ENCODE results near the gene IL5. TPM values are rescaled to one million over a fixed set of nuclear protein-coding genes. Genes with fewer than 3 reads are reported as not detected.

Gene IL5
- total RNA-seq, 2 experiments from 2014 or later, result 2.6 to 3.3 TPM

GRCh38 chr5:132496191-132496630, 47.1 kb downstream of the IL5 start:
- Mint-ChIP-seq H3K9me3 (no peaks in the 10 kb centered on the region), H3K27me3 (no peaks in the 10 kb centered on the region), H3K4me1 (peaks cover 80% of the 10 kb centered on the region), H3K4me3 (peak overlapping the region; percentile 96), H3K36me3 (ENCODE audit: low read depth) (peaks cover 5% of the 10 kb centered on the region), H3K27ac (peak overlapping the region; percentile 91)
- ChIA-PET CTCF (interaction anchor here (0.6 to 12.6 kb wide), 20 partner anchors 9 to 271 kb away, joined by 3 to 333 read pairs (median 6); no protein-coding TSS in a partner anchor), POLR2A (interaction anchor here (0.6 to 33.4 kb wide), 19 partner anchors 10 to 333 kb away, joined by 3 to 1155 read pairs (median 10); partner anchors contain the start of genes IRF1, KIF3A, RAD50 and SLC22A5)
- DNase-seq, result peak; percentile 94

- ChIA-PET POLR2A (interaction anchor here (0.6 to 33.4 kb wide), 21 partner anchors 11 to 334 kb away, joined by 3 to 1155 read pairs (median 7); partner anchors contain the start of genes IRF1, KIF3A, RAD50 and SLC22A4), CTCF (interaction anchor here (0.9 to 12.6 kb wide), 16 partner anchors 11 to 325 kb away, joined by 3 to 333 read pairs (median 6); no protein-coding TSS in a partner anchor)
- Mint-ChIP-seq H3K4me1 (peaks cover 76% of the 10 kb centered on the region), H3K9me3 (no peaks in the 10 kb centered on the region), H3K27me3 (no peaks in the 10 kb centered on the region), H3K4me3 (peak overlapping the region; percentile 96), H3K27ac (peak overlapping the region; percentile 91), H3K36me3 (ENCODE audit: low read depth) (peaks cover 5% of the 10 kb centered on the region)
- peak; percentile 82 for DNase-seq
Observed at GRCh38 chr5:132495667-132496190, 47.6 kb downstream of the IL5 start.

GRCh38 chr5:132493821-132494220, 49.5 kb downstream of the IL5 start:
- H3K36me3 Mint-ChIP-seq (ENCODE audit: low read depth), result peaks cover 20% of the 10 kb centered on the region
- DNase-seq, result no peak
- peak overlapping the region; percentile 91 for H3K27ac Mint-ChIP-seq
- peaks cover 61% of the 10 kb centered on the region for H3K4me1 Mint-ChIP-seq
- no peaks in the 10 kb centered on the region for H3K27me3 Mint-ChIP-seq
- no peak overlapping the region for H3K4me3 Mint-ChIP-seq
- H3K9me3 Mint-ChIP-seq, result no peaks in the 10 kb centered on the region
- CTCF ChIA-PET, result interaction anchor here (5.6 to 7.1 kb wide), 2 partner anchors 69 to 82 kb away, joined by 47 to 66 read pairs; no protein-coding TSS in a partner anchor
- POLR2A ChIA-PET, result interaction anchor here (7.2 to 33.4 kb wide), 6 partner anchors 13 to 102 kb away, joined by 88 to 1155 read pairs (median 481); partner anchors contain the start of gene IRF1

GRCh38 chr5:132493241-132493640, 50.1 kb downstream of the IL5 start:
- CTCF ChIA-PET, result interaction anchor here (0.8 to 7.1 kb wide), 6 partner anchors 8 to 82 kb away, joined by 3 to 66 read pairs (median 5); no protein-coding TSS in a partner anchor
- peak overlapping the region; percentile 91 for H3K27ac Mint-ChIP-seq
- peaks cover 58% of the 10 kb centered on the region for H3K4me1 Mint-ChIP-seq
- POLR2A ChIA-PET, result interaction anchor here (7.2 to 33.4 kb wide), 6 partner anchors 13 to 84 kb away, joined by 88 to 1155 read pairs (median 481); partner anchors contain the start of gene IRF1
- H3K9me3 Mint-ChIP-seq, result no peaks in the 10 kb centered on the region
- H3K27me3 Mint-ChIP-seq, result no peaks in the 10 kb centered on the region
- no peak overlapping the region for H3K4me3 Mint-ChIP-seq
- H3K36me3 Mint-ChIP-seq (ENCODE audit: low read depth), result peaks cover 26% of the 10 kb centered on the region
- DNase-seq, result no peak

DNA sequence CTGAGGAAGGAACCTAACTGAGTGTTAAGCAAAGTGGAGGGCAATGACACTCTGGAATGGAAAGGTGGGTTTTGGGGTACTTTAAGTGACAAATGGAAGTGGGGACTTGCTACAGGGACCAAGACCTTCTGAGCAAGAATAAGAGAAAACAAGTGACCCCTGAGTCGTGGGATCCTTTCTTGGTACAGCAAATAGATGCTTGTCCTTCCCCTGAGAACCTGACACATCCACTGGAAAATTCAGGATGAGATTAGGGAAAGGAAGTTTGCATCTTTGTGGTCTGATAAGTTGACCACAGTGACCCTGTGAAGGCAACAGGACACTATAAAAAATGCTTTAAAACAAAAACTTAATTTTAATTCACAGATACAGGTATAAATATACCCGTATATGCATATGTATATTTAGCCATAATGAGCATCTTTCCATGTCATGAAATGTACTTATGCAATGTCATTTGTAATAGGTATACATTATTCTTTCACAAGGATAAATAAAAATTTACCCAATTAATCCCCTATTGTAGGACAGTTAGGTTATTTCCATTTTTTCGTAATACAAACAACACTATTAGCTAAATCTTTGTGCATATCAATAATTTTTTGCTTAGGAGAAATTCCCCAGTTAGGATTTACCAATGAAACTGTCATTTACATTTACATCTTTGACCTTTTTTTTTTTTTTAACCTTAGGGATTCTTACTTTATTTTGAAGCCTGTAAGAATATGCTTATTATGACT, 50.8 kb downstream of the IL5 start:
- ChIA-PET CTCF (interaction anchor here (0.8 to 7.1 kb wide), 10 partner anchors 8 to 106 kb away, joined by 3 to 66 read pairs (median 7); no protein-coding TSS in a partner anchor), POLR2A (interaction anchor here (1.1 to 33.4 kb wide), 11 partner anchors 0 to 148 kb away, joined by 3 to 1155 read pairs (median 248); partner anchors contain the start of gene IRF1)
- Mint-ChIP-seq H3K4me1 (peaks cover 58% of the 10 kb centered on the region), H3K27me3 (no peaks in the 10 kb centered on the region), H3K9me3 (no peaks in the 10 kb centered on the region), H3K27ac (peak overlapping the region; percentile 92), H3K4me3 (peak overlapping the region; percentile 75), H3K36me3 (ENCODE audit: low read depth) (peaks cover 33% of the 10 kb centered on the region)
- DNase-seq, result no peak

Other genes starting within 250 kb of the IL5 start
- gene SLC22A4, start 249.1 kb downstream of the IL5 start, total RNA-seq, result under 1 TPM; 0.10 to 0.28 TPM
- 1 to 10 TPM; 2.7 to 3.3 TPM for gene SLC22A5, start 173.8 kb downstream of the IL5 start, total RNA-seq
- 100 to 1,000 TPM; 231 to 239 TPM for gene IRF1, start 52.7 kb downstream of the IL5 start, total RNA-seq
- gene RAD50, start 13.5 kb upstream of the IL5 start, total RNA-seq, result 10 to 100 TPM; 35.6 to 38.9 TPM
- 10 to 100 TPM; 32.9 to 36.6 TPM for gene IL13, start 114.7 kb upstream of the IL5 start, total RNA-seq
- gene IL4, start 130.5 kb upstream of the IL5 start, total RNA-seq, result 10 to 100 TPM in 1 of 2 experiments, 1 to 10 TPM in 1; 7.4 to 12.6 TPM
- gene KIF3A, start 194.0 kb upstream of the IL5 start, total RNA-seq, result 10 to 100 TPM; 16.2 to 19.3 TPM
- 1 to 10 TPM; 6.4 to 6.7 TPM for gene CCNI2, start 203.9 kb upstream of the IL5 start, total RNA-seq
- 10 to 100 TPM; 29.7 to 31.8 TPM for gene SEPTIN8, start 233.7 kb upstream of the IL5 start, total RNA-seq

All from activated CD4-positive, alpha-beta memory T cell treated with anti-CD3 and anti-CD28 coated beads, Interleukin-2, amount 10 ng/mL, durations not matched to agents 7 days and 5 days (primary cell).